Heart left ventricle (tissue), 16 donors: Measurements from ENCODE around the gene RXFP2. TPM values are rescaled to one million over a fixed set of nuclear protein-coding genes. Genes with fewer than 3 reads are reported as not detected.

Experiments used
- ATAC-seq, 4 donors: fragments of 200-7000 bp; cut with Tn5 transposase; one replicate each; pipeline ENCODE4 v1.9.1; 2020 to 2022; ENCODE audit warnings: moderate library complexity in 4 of 4, mild to moderate bottlenecking in 3 of 4, moderate number of reproducible peaks in 1 of 4
- DNase-seq, 5 donors: peaks; one replicate each; pipeline ENCODE4 v3.0.0-alpha.2; 2020
- H3K27ac ChIP-seq, 12 donors: fragments of 200-600 bp; sonication (generic) in 4 of 12; one replicate each; pipeline versions ENCODE4 v1.5.0 to v1.8.0; 2016 to 2022; ENCODE audit warnings: mild to moderate bottlenecking in 2 of 12
- H3K27me3 ChIP-seq, 9 donors: fragments of 200-600 bp; sonication (generic) in 2 of 9; one replicate each; pipeline versions ENCODE4 v1.5.1 to v1.8.0; 2016 to 2022; ENCODE audit warnings: mild to moderate bottlenecking in 3 of 9
- H3K36me3 ChIP-seq, 9 donors: fragments of 200-600 bp; sonication (generic) in 2 of 9; one replicate each; pipeline versions ENCODE4 v1.5.0 to v1.8.0; 2018 to 2022; ENCODE audit warnings: mild to moderate bottlenecking in 2 of 9
- H3K4me1 ChIP-seq, 12 donors: fragments of 200-600 bp; sonication (generic) in 4 of 12; one replicate each; pipeline versions ENCODE4 v1.5.0 to v1.8.0; 2016 to 2022; ENCODE audit warnings: mild to moderate bottlenecking in 3 of 12
- H3K4me3 ChIP-seq, 12 donors: fragments of 200-600 bp; sonication (generic) in 4 of 12; one replicate each; pipeline versions ENCODE4 v1.5.0 to v1.8.0; 2017 to 2022; ENCODE audit warnings: mild to moderate bottlenecking in 9 of 12, moderate library complexity in 4 of 12
- H3K9me3 ChIP-seq, 12 donors: fragments of 200-600 bp; sonication (generic) in 4 of 12; one replicate each; pipeline versions ENCODE4 v1.5.0 to v1.8.0; 2016 to 2022; ENCODE audit warnings: mild to moderate bottlenecking in 1 of 12
- CTCF ChIP-seq, 12 donors: fragments of 200-600 bp; sonication (generic) in 4 of 12; IDR thresholded peaks; one replicate each; pipeline versions ENCODE4 v1.5.0 to v1.8.0; 2018 to 2022; ENCODE audit warnings: antibody characterized with exemption in 12 of 12, mild to moderate bottlenecking in 5 of 12
- POLR2A ChIP-seq, 2 donors: fragments of 450-650 bp; IDR thresholded peaks; one replicate each; pipeline ENCODE4 v1.6.1; 2017; ENCODE audit warnings: antibody characterized with exemption in 2 of 2, mild to moderate bottlenecking in 2 of 2, moderate library complexity in 2 of 2
- WGBS, 4 donors: extraction: QIAGEN DNeasy Blood & Tissue Kit in 2 of 4; methylation state at CpG; one replicate each; pipeline versions ENCODE4 v1.1.5 to v1.1.7; 2013 to 2018; 5-methylcytosine and 5-hydroxymethylcytosine counted together
- intact Hi-C, 10 donors: fragments of 100-400 bp; cut with DNase I; formaldehyde crosslinking; loops; one replicate each; pipeline versions ENCODE4 v1.11.1 to v1.14.2; 2022
- polyA plus RNA-seq, 2 donors: library from polyadenylated mRNA; stranded (reverse); fragments of 200-250 nt; gene quantifications; one replicate each; pipeline ENCODE4 v1.2.3, GENCODE V29; 2013
- total RNA-seq, 9 donors: library from RNA; depleted of rRNA in 2 of 9; stranded (reverse); fragments of >200 nt in 2 of 9; fragmentation: NEBNext Ultra II Directional in 3 of 9; extraction: Animal tissue kit (Norgen Biotek cat#: 25700) in 3 of 9; gene quantifications; one replicate each; pipeline versions ENCODE4 v1.1.0 to v1.2.4, GENCODE V29; 2016 to 2023
- donor health status: ischemic (EF 13 %, LVEDD 7.1; RV severe dilation, severe dysfunction).
- donor health status: healthy with polysubstance abuse.
- donor health status: DM: no; HTN: yes; CAD: no.
- donor health status: DM: no; HTN: no; CAD: no.
- donor health status: ischemic (EF 25% LVEDD 6.9; RV normal size, moderate dysfunction).
- donor health status: ischemic (EF 25% LVEDD 5.7; RV mildly dilated, moderate dysfunction).
- donor health status: healthy.
- donor health status: DM: yes; HTN: yes; CAD: no.
- donor health status: ischemic (EF 35%, LVEDD 5.7; RV mildly dilated, moderate dysfunction).
- donor health status: nonischemic (EF 11% LVEDD 7.7; RV severe dilation, severe dysfunction).
- donor health status: DM: yes; HTN: yes; CAD: no.
- donor health status: PGD.
- donor health status: ischemic (EF 29% LVEDD 5.4; RV normal size, mild dysfunction).
- donor health status: nonischemic (EF 23%, LVEDD 6.1; RV moderate dilation, normal function).

The RXFP2 gene
- total and polyA plus RNA-seq, 11 donors = not detected

DNA sequence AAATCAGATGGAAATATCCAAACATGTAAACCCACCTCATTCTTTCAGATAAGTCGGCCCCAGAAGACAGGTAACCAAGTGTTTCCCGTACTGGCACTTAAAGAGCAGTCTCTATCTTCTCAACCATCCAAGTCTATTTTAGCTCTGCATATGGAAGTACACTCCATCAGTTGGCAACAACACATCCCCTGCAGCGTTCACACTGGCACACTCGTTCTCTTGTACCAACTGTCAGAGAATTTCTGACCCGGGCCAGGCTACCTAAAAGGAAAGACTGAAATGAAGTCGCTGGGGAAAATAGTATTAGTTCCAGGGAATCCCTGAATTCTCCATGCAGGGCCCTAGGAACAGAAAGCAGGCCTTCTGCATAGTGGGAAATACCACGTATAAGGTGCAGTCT is 109.3 kb downstream of the RXFP2 start:
- 47 to 62% (median 61%) methylated on average over 7 of the region's 7 CpGs for WGBS, 4 donors
- H3K4me1 ChIP-seq = peaks cover 0 to 50% (median 15%) of the 10 kb centered on the region in 12 donors
- no peak for ATAC-seq
- intact Hi-C loops = loop anchor here in 3 of 10 donors (5.0 kb wide), 3 partner anchors 39 to 54 kb away; no protein-coding TSS in a partner anchor
- DNase-seq = no peak
- no peak for TF ChIP-seq CTCF (IDR thresholded peaks at IDR 0.05)
- no peak for TF ChIP-seq POLR2A (IDR thresholded peaks at IDR 0.05)
- peak overlapping the region in 8 of 12 donors; percentile 48 to 94 (median 87) for H3K27ac ChIP-seq
- no peaks in the 10 kb centered on the region for H3K36me3 ChIP-seq
- no peaks in the 10 kb centered on the region for H3K9me3 ChIP-seq
- no peaks in the 10 kb centered on the region for H3K27me3 ChIP-seq
- peak overlapping the region in 8 of 12 donors; percentile 74 to 95 (median 80) for H3K4me3 ChIP-seq

GRCh38 chr13:31849206-31849605 is 109.9 kb downstream of the RXFP2 start:
- no peaks in the 10 kb centered on the region for H3K27me3 ChIP-seq
- TF ChIP-seq CTCF (IDR thresholded peaks at IDR 0.05) (no peak), POLR2A (IDR thresholded peaks at IDR 0.05) (no peak)
- peak overlapping the region in 8 of 12 donors; percentile 74 to 95 (median 80) for H3K4me3 ChIP-seq
- peak overlapping the region in 11 of 12 donors; percentile 10 to 94 (median 82) for H3K27ac ChIP-seq
- WGBS, 4 donors = 40 to 58% (median 49%) methylated on average over 4 of the region's 4 CpGs
- no peaks in the 10 kb centered on the region for H3K36me3 ChIP-seq
- intact Hi-C loops = loop anchor here in 3 of 10 donors (5.0 kb wide), 3 partner anchors 38 to 53 kb away; no protein-coding TSS in a partner anchor
- H3K9me3 ChIP-seq = no peaks in the 10 kb centered on the region
- H3K4me1 ChIP-seq = peaks cover 0 to 56% (median 15%) of the 10 kb centered on the region in 12 donors
- DNase-seq = no peak
- no peak for ATAC-seq

GRCh38 chr13:31850041-31850555 is 110.8 kb downstream of the RXFP2 start:
- H3K9me3 ChIP-seq = no peaks in the 10 kb centered on the region
- peak overlapping the region in 8 of 12 donors; percentile 74 to 95 (median 80) for H3K4me3 ChIP-seq
- 29 to 40% (median 33%) methylated on average over 5 of the region's 5 CpGs for WGBS, 4 donors
- ATAC-seq (peak in 2 of 4 donors; percentile 29), DNase-seq (no peak)
- no peaks in the 10 kb centered on the region for H3K27me3 ChIP-seq
- peak overlapping the region; percentile 6 to 94 (median 66) for H3K27ac ChIP-seq
- TF ChIP-seq CTCF (IDR thresholded peaks at IDR 0.05) (no peak), POLR2A (IDR thresholded peaks at IDR 0.05) (no peak)
- H3K36me3 ChIP-seq = no peaks in the 10 kb centered on the region
- peaks cover 0 to 59% (median 15%) of the 10 kb centered on the region in 12 donors for H3K4me1 ChIP-seq
- intact Hi-C loops = loop anchor here in 2 of 10 donors (5.0 kb wide), 1 partner anchor 37 kb away; no protein-coding TSS in a partner anchor

GRCh38 chr13:31851216-31851615 is 111.9 kb downstream of the RXFP2 start:
- H3K4me3 ChIP-seq = no peak overlapping the region
- intact Hi-C loops = loop anchor here in 2 of 10 donors (5.0 kb wide), 1 partner anchor 36 kb away; no protein-coding TSS in a partner anchor
- no peaks in the 10 kb centered on the region for H3K27me3 ChIP-seq
- H3K9me3 ChIP-seq = no peaks in the 10 kb centered on the region
- DNase-seq (no peak), ATAC-seq (no peak)
- H3K27ac ChIP-seq = peak overlapping the region in 8 of 12 donors; percentile 3 to 94 (median 66)
- 90 to 97% (median 92%) methylated on average over 6 of the region's 6 CpGs for WGBS, 4 donors
- H3K36me3 ChIP-seq = no peaks in the 10 kb centered on the region
- TF ChIP-seq POLR2A (IDR thresholded peaks at IDR 0.05) (no peak), CTCF (IDR thresholded peaks at IDR 0.05) (no peak)
- peaks cover 0 to 52% (median 10%) of the 10 kb centered on the region in 12 donors for H3K4me1 ChIP-seq
